ENCODE measurements around the gene EYA2. TPM values are rescaled to one million over a fixed set of nuclear protein-coding genes. Genes with fewer than 3 reads are reported as not detected.

The EYA2 gene
- total and polyA plus RNA-seq, 2 experiments from 2014 or later, result 0.18 TPM; not detected in 1

DNA sequence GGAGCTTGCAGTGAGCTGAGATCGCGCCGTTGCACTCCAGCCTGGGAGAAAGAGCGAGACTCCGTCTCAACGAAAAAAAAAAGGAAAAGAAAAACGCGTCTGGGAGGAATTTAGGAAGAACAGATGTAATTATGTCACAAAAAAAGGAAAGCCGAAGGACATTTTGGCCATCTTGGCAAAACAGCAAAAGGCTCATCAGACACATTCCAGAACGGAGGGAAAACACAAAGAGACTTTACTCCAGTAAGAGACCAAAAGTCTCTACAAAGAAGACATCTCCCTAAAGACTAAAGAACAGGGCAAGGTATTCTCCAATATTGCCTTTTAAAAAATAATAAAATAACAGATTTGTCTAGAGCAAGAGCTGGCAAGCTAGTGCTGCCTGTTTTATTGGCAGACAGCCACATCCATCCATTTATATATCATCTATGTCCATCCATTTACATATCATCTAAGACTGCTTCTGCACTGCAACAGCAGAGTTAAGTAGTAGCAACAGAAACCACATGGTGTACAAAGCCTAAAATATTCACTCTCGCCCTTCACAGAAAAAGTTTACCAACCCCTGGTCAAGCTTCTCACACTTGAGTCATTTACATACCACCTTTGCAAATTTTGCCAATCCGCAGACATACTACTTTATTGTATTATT is 328.0 kb downstream of the EYA2 start:
- H3K4me3 ChIP-seq, result no peak overlapping the region
- no peak for TF ChIP-seq EZH2phosphoT487 (IDR thresholded peaks at IDR 0.05; ENCODE audit: insufficient read depth, low read depth)
- TF ChIP-seq EZH2 (IDR thresholded peaks at IDR 0.05; ENCODE audit: insufficient read depth, poor library complexity, severe bottlenecking), result no peak

GRCh38 chr20:47223896-47224295 is 329.3 kb downstream of the EYA2 start:
- in situ Hi-C loops (cut with MboI), result no loop called here

More for the DNA sequence above, 328.0 kb downstream of the EYA2 start:
- no peaks in the 10 kb centered on the region for H3K27me3 ChIP-seq (replicated peaks; ENCODE audit: insufficient read depth)
- H3K9me2 ChIP-seq (ENCODE audit: insufficient read depth), result no peaks in the 10 kb centered on the region
- H3K79me2 ChIP-seq (ENCODE audit: insufficient read depth), result 0 out of 2 replicates have a peak, but pooled peaks cover 10% of the 10 kb centered on the region
- in situ Hi-C loops (cut with MboI), result no loop called here
- peaks cover 18% of the 10 kb centered on the region for H3K36me3 ChIP-seq (ENCODE audit: low read depth)
- no peak overlapping the region for H3K27ac ChIP-seq
- DNase-seq, result no peak
- no peaks in the 10 kb centered on the region for H4K20me1 ChIP-seq (ENCODE audit: insufficient read depth)
- H3K4me2 ChIP-seq (ENCODE audit: unreplicated experiment), result no peak overlapping the region
- no peaks in the 10 kb centered on the region for H3K9me3 ChIP-seq (ENCODE audit: low read depth)
- no peaks in the 10 kb centered on the region for H3F3A ChIP-seq (ENCODE audit: insufficient read depth)
- H3K4me1 ChIP-seq (ENCODE audit: insufficient read depth), result no peaks in the 10 kb centered on the region
- 93 to 97% methylated on average over 12 of the region's 12 CpGs for WGBS, 2 experiments (ENCODE audit: low coverage in 1 of 2, low lambda C conversion rate in 2 of 2, missing lambda C conversion rate in 2 of 2)
- H3K9ac ChIP-seq, result no peak overlapping the region
- H2AFZ ChIP-seq, result no peak overlapping the region

DNA sequence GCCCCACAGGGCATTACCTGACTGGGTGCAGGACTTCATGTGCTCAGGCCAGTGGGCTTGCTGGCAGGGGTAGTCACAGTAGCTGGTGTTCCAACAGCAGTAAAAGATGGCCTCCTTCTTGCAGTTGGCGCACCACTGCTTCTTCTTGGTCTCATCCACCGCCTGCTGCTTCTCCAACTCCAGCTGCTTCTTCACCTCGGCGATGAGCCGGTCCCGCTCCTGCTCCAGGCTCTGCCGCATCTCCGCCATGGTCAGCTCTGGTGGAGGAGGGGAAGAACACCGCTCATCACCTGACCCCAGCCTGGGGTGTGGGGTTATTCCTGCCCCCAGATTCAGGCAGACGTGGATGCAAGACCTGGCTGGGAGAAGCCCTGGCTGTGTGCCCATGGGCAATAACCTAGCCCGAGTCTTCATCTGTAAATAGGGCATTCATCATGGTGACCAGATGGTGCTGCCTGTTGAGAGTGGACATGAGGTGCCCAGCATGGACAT is 329.7 kb downstream of the EYA2 start:
- no peak overlapping the region for H3K27ac ChIP-seq
- no peak for DNase-seq
- peaks cover 20% of the 10 kb centered on the region for H3K36me3 ChIP-seq (ENCODE audit: low read depth)
- no peaks in the 10 kb centered on the region for H3K9me2 ChIP-seq (ENCODE audit: insufficient read depth)
- no peaks in the 10 kb centered on the region for H3K4me1 ChIP-seq (ENCODE audit: insufficient read depth)
- no peak overlapping the region for H2AFZ ChIP-seq
- H3K27me3 ChIP-seq (replicated peaks; ENCODE audit: insufficient read depth), result no peaks in the 10 kb centered on the region
- H3K4me2 ChIP-seq (ENCODE audit: unreplicated experiment), result no peak overlapping the region
- H4K20me1 ChIP-seq (ENCODE audit: insufficient read depth), result no peaks in the 10 kb centered on the region
- in situ Hi-C loops (cut with MboI), result no loop called here
- no peaks in the 10 kb centered on the region for H3F3A ChIP-seq (ENCODE audit: insufficient read depth)
- H3K9ac ChIP-seq, result no peak overlapping the region
- TF ChIP-seq EZH2 (IDR thresholded peaks at IDR 0.05; ENCODE audit: insufficient read depth, poor library complexity, severe bottlenecking) (no peak), EZH2phosphoT487 (IDR thresholded peaks at IDR 0.05; ENCODE audit: insufficient read depth, low read depth) (no peak)
- no peak overlapping the region for H3K4me3 ChIP-seq
- H3K9me3 ChIP-seq (ENCODE audit: low read depth), result no peaks in the 10 kb centered on the region
- WGBS, 2 experiments (ENCODE audit: low coverage in 1 of 2, low lambda C conversion rate in 2 of 2, missing lambda C conversion rate in 2 of 2), result 88 to 91% methylated on average over 11 of the region's 11 CpGs
- H3K79me2 ChIP-seq (ENCODE audit: insufficient read depth), result no peaks in the 10 kb centered on the region

More at GRCh38 chr20:47223896-47224295, 329.3 kb downstream of the EYA2 start:
- H3K9me2 ChIP-seq (ENCODE audit: insufficient read depth), result no peaks in the 10 kb centered on the region
- peaks cover 20% of the 10 kb centered on the region for H3K36me3 ChIP-seq (ENCODE audit: low read depth)
- TF ChIP-seq EZH2phosphoT487 (IDR thresholded peaks at IDR 0.05; ENCODE audit: insufficient read depth, low read depth) (no peak), EZH2 (IDR thresholded peaks at IDR 0.05; ENCODE audit: insufficient read depth, poor library complexity, severe bottlenecking) (no peak)
- H3K4me2 ChIP-seq (ENCODE audit: unreplicated experiment), result no peak overlapping the region
- H2AFZ ChIP-seq, result no peak overlapping the region
- H3K4me1 ChIP-seq (ENCODE audit: insufficient read depth), result no peaks in the 10 kb centered on the region
- no peaks in the 10 kb centered on the region for H4K20me1 ChIP-seq (ENCODE audit: insufficient read depth)
- no peak overlapping the region for H3K9ac ChIP-seq
- no peaks in the 10 kb centered on the region for H3F3A ChIP-seq (ENCODE audit: insufficient read depth)
- no peaks in the 10 kb centered on the region for H3K27me3 ChIP-seq (replicated peaks; ENCODE audit: insufficient read depth)
- H3K79me2 ChIP-seq (ENCODE audit: insufficient read depth), result no peaks in the 10 kb centered on the region
- H3K9me3 ChIP-seq (ENCODE audit: low read depth), result no peaks in the 10 kb centered on the region
- no peak overlapping the region for H3K27ac ChIP-seq
- no peak overlapping the region for H3K4me3 ChIP-seq
- no peak for DNase-seq
- 94 to 100% methylated on average over 1 of the region's 1 CpG for WGBS, 2 experiments (ENCODE audit: low coverage in 1 of 2, low lambda C conversion rate in 2 of 2, missing lambda C conversion rate in 2 of 2)

- WGBS, 2 experiments (ENCODE audit: low coverage in 1 of 2, low lambda C conversion rate in 2 of 2, missing lambda C conversion rate in 2 of 2), result 96 to 98% methylated on average over 4 of the region's 4 CpGs
- H3K9ac ChIP-seq, result no peak overlapping the region
- DNase-seq, result no peak
- no peaks in the 10 kb centered on the region for H3K27me3 ChIP-seq (replicated peaks; ENCODE audit: insufficient read depth)
- no peaks in the 10 kb centered on the region for H3K4me1 ChIP-seq (ENCODE audit: insufficient read depth)
- no peaks in the 10 kb centered on the region for H3K9me2 ChIP-seq (ENCODE audit: insufficient read depth)
- in situ Hi-C loops (cut with MboI), result no loop called here
- H2AFZ ChIP-seq, result no peak overlapping the region
- H3K27ac ChIP-seq, result no peak overlapping the region
- no peaks in the 10 kb centered on the region for H4K20me1 ChIP-seq (ENCODE audit: insufficient read depth)
- H3K4me2 ChIP-seq (ENCODE audit: unreplicated experiment), result no peak overlapping the region
- no peak overlapping the region for H3K4me3 ChIP-seq
- no peaks in the 10 kb centered on the region for H3K9me3 ChIP-seq (ENCODE audit: low read depth)
- H3K36me3 ChIP-seq (ENCODE audit: low read depth), result peaks cover 20% of the 10 kb centered on the region
- H3K79me2 ChIP-seq (ENCODE audit: insufficient read depth), result no peaks in the 10 kb centered on the region
- TF ChIP-seq EZH2 (IDR thresholded peaks at IDR 0.05; ENCODE audit: insufficient read depth, poor library complexity, severe bottlenecking) (no peak), EZH2phosphoT487 (IDR thresholded peaks at IDR 0.05; ENCODE audit: insufficient read depth, low read depth) (no peak)
- no peaks in the 10 kb centered on the region; the same call in 1 of the 2 replicates for H3F3A ChIP-seq (ENCODE audit: insufficient read depth)
These were observed 330.2 kb downstream of the EYA2 start for GRCh38 chr20:47224857-47225256.

Measured in GM23248 (cell line).